ENCODE results near the gene TSPAN1.

DNA sequence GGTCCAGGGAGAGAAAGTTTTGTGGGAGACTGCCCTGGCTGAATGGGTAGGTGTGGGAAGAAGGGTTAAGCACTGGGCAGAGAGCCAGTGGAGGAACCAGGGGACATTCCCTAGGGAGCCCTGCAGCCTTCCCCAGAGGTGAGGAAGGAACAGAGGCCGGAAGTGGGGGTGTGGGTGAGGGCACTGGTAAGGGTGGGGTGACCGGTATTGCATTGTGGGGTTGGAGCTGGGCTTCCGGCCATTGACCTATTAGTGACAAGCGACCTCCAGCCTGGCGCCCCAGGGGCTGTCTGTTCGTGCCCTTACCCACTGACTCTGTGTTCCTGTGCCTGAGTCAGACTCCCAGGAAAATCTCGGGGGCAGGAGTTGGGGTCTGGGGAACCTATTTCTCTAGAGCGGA is 3.5 kb upstream of the TSPAN1 start:
- TF ChIP-seq, protein P1, sequence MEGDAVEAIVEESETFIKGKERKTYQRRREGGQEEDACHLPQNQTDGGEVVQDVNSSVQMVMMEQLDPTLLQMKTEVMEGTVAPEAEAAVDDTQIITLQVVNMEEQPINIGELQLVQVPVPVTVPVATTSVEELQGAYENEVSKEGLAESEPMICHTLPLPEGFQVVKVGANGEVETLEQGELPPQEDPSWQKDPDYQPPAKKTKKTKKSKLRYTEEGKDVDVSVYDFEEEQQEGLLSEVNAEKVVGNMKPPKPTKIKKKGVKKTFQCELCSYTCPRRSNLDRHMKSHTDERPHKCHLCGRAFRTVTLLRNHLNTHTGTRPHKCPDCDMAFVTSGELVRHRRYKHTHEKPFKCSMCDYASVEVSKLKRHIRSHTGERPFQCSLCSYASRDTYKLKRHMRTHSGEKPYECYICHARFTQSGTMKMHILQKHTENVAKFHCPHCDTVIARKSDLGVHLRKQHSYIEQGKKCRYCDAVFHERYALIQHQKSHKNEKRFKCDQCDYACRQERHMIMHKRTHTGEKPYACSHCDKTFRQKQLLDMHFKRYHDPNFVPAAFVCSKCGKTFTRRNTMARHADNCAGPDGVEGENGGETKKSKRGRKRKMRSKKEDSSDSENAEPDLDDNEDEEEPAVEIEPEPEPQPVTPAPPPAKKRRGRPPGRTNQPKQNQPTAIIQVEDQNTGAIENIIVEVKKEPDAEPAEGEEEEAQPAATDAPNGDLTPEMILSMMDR (IDR thresholded peaks at IDR 0.05) = no peak
- TF ChIP-seq POLR2A (IDR thresholded peaks at IDR 0.05) = no peak
